GM06990 (cell line): Measurements from ENCODE around the gene TMEM161B.
"Not testable (repeated sequence)": the region's sequence is repeated elsewhere in the genome, so short reads cannot be mapped to it uniquely, and the experiment has no call there.

Source experiments
- DNase-seq: peaks from one replicate; pipeline ENCODE4 v3.0.0-alpha.2; 2011; ENCODE audit not compliant: insufficient read length; ENCODE audit errors: extremely low read depth
- H3K27me3 ChIP-seq: replicated peaks from 2 replicates; pipeline ENCODE4 v1.6.0; 2011; ENCODE audit warnings: low read length; ENCODE audit not compliant: control insufficient read depth, insufficient read depth
- H3K36me3 ChIP-seq: 2 replicates; pipeline ENCODE4 v1.5.1; 2011; ENCODE audit warnings: low read length; ENCODE audit not compliant: control insufficient read depth, insufficient read depth
- H3K4me3 ChIP-seq: replicated peaks from 2 replicates; pipeline ENCODE4 v1.5.1; 2011; ENCODE audit warnings: low read depth, mild to moderate bottlenecking, control low read depth, low read length
- CTCF ChIP-seq: IDR thresholded peaks from 2 replicates; pipeline ENCODE4 v1.5.1; 2011; ENCODE audit warnings: low read length, control low read depth, mild to moderate bottlenecking, inconsistent platforms; ENCODE audit not compliant: insufficient read depth, poor library complexity, severe bottlenecking

Gene TMEM161B

DNA sequence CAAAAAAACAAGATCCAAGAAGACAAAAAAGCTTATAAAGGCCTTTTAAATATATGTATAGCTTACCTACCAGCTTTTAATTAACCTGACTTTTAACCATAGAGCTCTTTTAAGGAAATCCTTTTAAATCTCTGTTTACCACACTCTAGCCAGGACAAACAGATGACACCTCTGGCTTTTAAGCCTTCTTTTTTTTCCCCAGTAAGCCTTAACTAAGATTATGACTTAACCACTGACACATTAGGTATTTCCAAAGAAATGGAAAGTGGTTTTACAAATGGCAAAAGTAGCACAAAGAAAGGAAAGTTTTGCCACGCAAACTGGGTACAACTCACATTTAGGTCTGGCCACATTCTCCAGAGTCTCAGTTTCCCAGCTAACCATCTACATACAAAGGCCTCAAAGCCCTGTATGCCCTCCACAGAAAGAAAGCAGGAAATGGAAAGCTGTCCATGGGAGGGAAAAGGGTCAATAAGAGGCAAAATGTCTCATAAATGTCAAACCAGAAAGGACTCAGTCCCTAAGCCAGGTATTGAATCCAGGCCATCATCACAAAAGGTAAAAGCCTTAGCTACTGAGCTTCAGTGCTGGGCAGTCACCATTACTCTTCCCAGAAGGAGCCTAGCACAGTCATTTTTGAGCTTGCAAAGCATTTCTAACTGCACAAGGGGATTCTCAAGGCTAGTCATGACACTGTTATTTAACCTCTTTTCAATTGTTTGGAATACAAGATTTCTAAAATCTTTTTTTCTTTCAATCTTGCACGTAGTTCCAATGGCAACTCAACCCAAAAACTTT lies 19.7 kb downstream of the TMEM161B start:
- Histone ChIP-seq H3K36me3 (no peaks in the 10 kb centered on the region; the same call in 1 of the 2 replicates), H3K4me3 (no peak overlapping the region), H3K27me3 (no peaks in the 10 kb centered on the region)
- no peak for DNase-seq
- no peak for TF ChIP-seq CTCF

DNA sequence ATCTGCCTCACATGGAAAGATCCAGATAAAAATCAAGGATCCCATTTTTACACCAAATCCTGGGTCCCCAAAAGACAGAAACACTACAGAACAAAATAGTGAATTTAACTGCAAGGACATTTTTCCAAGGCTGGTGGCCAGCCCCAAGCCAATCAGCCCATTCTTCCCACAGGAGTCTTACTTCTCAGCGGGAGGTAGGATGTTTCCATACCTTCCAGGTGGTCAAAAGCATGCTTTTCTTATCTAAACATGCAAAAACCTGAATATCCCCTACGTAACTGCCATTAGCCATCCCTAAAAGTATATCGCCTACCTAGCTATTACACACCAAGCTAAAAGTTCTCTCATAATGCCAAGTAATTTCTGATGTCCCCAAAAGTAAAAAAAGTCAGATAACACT lies 20.6 kb downstream of the TMEM161B start:
- DNase-seq = no peak
- Histone ChIP-seq H3K27me3 (no peaks in the 10 kb centered on the region), H3K36me3 (no peaks in the 10 kb centered on the region; the same call in 1 of the 2 replicates), H3K4me3 (no peak overlapping the region)
- no peak for TF ChIP-seq CTCF

DNA sequence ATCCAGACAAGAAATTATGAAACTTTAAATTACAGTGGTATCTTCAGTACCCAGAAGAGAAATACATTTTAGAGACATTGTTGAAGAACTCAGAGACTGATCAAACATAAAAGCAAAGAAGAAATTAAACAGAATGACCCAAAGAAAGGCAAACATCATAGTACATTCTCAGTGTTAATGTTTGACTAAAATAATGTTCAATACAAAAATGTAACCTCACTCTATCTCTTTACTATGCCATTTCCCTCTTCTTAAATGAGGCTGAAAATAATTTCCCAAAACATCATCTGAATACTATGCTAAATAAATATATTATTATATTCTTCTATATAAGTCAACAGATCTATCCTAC lies 22.8 kb downstream of the TMEM161B start:
- H3K27me3 ChIP-seq = no peaks in the 10 kb centered on the region
- TF ChIP-seq CTCF = no peak
- no peak for DNase-seq
- H3K4me3 ChIP-seq = no peak overlapping the region
- no peaks in the 10 kb centered on the region; the same call in 1 of the 2 replicates for H3K36me3 ChIP-seq

GRCh38 chr5:88245241-88245892 lies 23.3 kb downstream of the TMEM161B start:
- Histone ChIP-seq H3K4me3 (no peak overlapping the region), H3K27me3 (no peaks in the 10 kb centered on the region), H3K36me3 (no peaks in the 10 kb centered on the region; the same call in 1 of the 2 replicates)
- no peak for TF ChIP-seq CTCF
- no peak for DNase-seq

- no peak for TF ChIP-seq CTCF
- Histone ChIP-seq H3K4me3 (no peak overlapping the region), H3K36me3 (no peaks in the 10 kb centered on the region), H3K27me3 (no peaks in the 10 kb centered on the region)
- DNase-seq = no peak
Measured at GRCh38 chr5:88244686-88245085, 24.0 kb downstream of the TMEM161B start.

DNA sequence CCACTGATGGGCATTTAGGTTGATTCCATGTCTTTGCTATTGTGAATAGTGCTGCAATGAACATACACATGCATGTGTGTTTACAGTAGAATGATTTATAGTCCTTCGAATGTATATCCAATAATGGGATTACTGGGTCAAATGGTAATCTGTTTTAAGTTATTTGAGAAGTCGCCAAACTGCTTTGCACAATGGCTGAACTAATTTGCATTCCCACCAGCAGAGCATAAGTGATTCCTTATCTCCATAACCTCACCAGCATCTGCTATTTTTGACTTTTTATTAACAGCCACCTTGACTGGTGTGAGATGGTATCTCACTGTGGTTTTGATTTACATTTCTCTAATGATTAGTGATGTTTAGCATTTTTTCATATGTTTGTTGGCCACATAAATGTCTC lies 25.2 kb downstream of the TMEM161B start:
- not testable (repeated sequence) for H3K27me3 ChIP-seq, H3K4me3 ChIP-seq, DNase-seq, H3K36me3 ChIP-seq
